T-helper 1 cell treated with Interleukin-12 subunit alpha and Interleukin-12 subunit beta and Interleukin-4 antibody, amounts not matched to agents 30 μg/mL and 1 μg/mL, for 36 hours (primary cell): ENCODE data around the gene FBLN2.

Experiments used
- H3K27ac Mint-ChIP-seq: one replicate; pipeline ENCODE4 v1.8.0; 2021; ENCODE audit warnings: mild to moderate bottlenecking, mixed read lengths
- H3K27me3 Mint-ChIP-seq: one replicate; pipeline ENCODE4 v1.8.0; 2021; ENCODE audit warnings: low read depth, mixed read lengths
- H3K36me3 Mint-ChIP-seq: one replicate; pipeline ENCODE4 v1.8.0; 2021; ENCODE audit warnings: low read depth, mixed read lengths
- H3K4me1 Mint-ChIP-seq: one replicate; pipeline ENCODE4 v1.8.0; 2021; ENCODE audit warnings: low read depth, mixed read lengths
- H3K4me3 Mint-ChIP-seq: one replicate; pipeline ENCODE4 v1.8.0; 2021; ENCODE audit warnings: mild to moderate bottlenecking, moderate library complexity, mixed read lengths
- H3K9me3 Mint-ChIP-seq: one replicate; pipeline ENCODE4 v1.8.0; 2021; ENCODE audit warnings: mixed read lengths

The FBLN2 gene

GRCh38 chr3:13569641-13570390, 20.9 kb downstream of the FBLN2 start:
- Mint-ChIP-seq H3K27ac (no peak overlapping the region), H3K27me3 (no peaks in the 10 kb centered on the region), H3K4me3 (no peak overlapping the region), H3K9me3 (no peaks in the 10 kb centered on the region), H3K4me1 (no peaks in the 10 kb centered on the region), H3K36me3 (no peaks in the 10 kb centered on the region)

- Mint-ChIP-seq H3K4me3 (no peak overlapping the region), H3K27ac (no peak overlapping the region), H3K9me3 (no peaks in the 10 kb centered on the region), H3K4me1 (no peaks in the 10 kb centered on the region), H3K27me3 (no peaks in the 10 kb centered on the region), H3K36me3 (no peaks in the 10 kb centered on the region)
These were observed 21.7 kb downstream of the FBLN2 start for GRCh38 chr3:13570391-13571194.

GRCh38 chr3:13571264-13571663, 22.3 kb downstream of the FBLN2 start:
- Mint-ChIP-seq H3K4me3 (no peak overlapping the region), H3K27ac (no peak overlapping the region), H3K9me3 (no peaks in the 10 kb centered on the region), H3K27me3 (no peaks in the 10 kb centered on the region), H3K4me1 (no peaks in the 10 kb centered on the region), H3K36me3 (no peaks in the 10 kb centered on the region)

- Mint-ChIP-seq H3K36me3 (no peaks in the 10 kb centered on the region), H3K27ac (no peak overlapping the region), H3K4me3 (no peak overlapping the region), H3K27me3 (no peaks in the 10 kb centered on the region), H3K9me3 (no peaks in the 10 kb centered on the region), H3K4me1 (no peaks in the 10 kb centered on the region)
These were observed 23.2 kb downstream of the FBLN2 start for GRCh38 chr3:13571831-13572750.

- Mint-ChIP-seq H3K4me1 (no peaks in the 10 kb centered on the region), H3K27ac (no peak overlapping the region), H3K36me3 (no peaks in the 10 kb centered on the region), H3K27me3 (no peaks in the 10 kb centered on the region), H3K4me3 (no peak overlapping the region), H3K9me3 (no peaks in the 10 kb centered on the region)
These were observed 24.1 kb downstream of the FBLN2 start for GRCh38 chr3:13572926-13573623.

GRCh38 chr3:13574083-13574797, 25.3 kb downstream of the FBLN2 start:
- H3K27me3 Mint-ChIP-seq: no peaks in the 10 kb centered on the region
- H3K4me1 Mint-ChIP-seq: no peaks in the 10 kb centered on the region
- no peaks in the 10 kb centered on the region for H3K36me3 Mint-ChIP-seq
- H3K9me3 Mint-ChIP-seq: no peaks in the 10 kb centered on the region
- H3K4me3 Mint-ChIP-seq: no peak overlapping the region
- H3K27ac Mint-ChIP-seq: no peak overlapping the region

GRCh38 chr3:13574798-13575451, 26.0 kb downstream of the FBLN2 start:
- no peak overlapping the region for H3K4me3 Mint-ChIP-seq
- no peak overlapping the region for H3K27ac Mint-ChIP-seq
- H3K27me3 Mint-ChIP-seq: no peaks in the 10 kb centered on the region

GRCh38 chr3:13575459-13576061, 26.6 kb downstream of the FBLN2 start:
- no peak overlapping the region for H3K4me3 Mint-ChIP-seq
- H3K36me3 Mint-ChIP-seq: no peaks in the 10 kb centered on the region
- H3K27ac Mint-ChIP-seq: no peak overlapping the region
- no peaks in the 10 kb centered on the region for H3K27me3 Mint-ChIP-seq
- no peaks in the 10 kb centered on the region for H3K4me1 Mint-ChIP-seq
- no peaks in the 10 kb centered on the region for H3K9me3 Mint-ChIP-seq

More at GRCh38 chr3:13574798-13575451, 26.0 kb downstream of the FBLN2 start:
- H3K36me3 Mint-ChIP-seq: no peaks in the 10 kb centered on the region
- no peaks in the 10 kb centered on the region for H3K4me1 Mint-ChIP-seq
- no peaks in the 10 kb centered on the region for H3K9me3 Mint-ChIP-seq

- Mint-ChIP-seq H3K36me3 (no peaks in the 10 kb centered on the region), H3K4me3 (no peak overlapping the region), H3K9me3 (no peaks in the 10 kb centered on the region), H3K4me1 (peaks cover 2% of the 10 kb centered on the region), H3K27me3 (no peaks in the 10 kb centered on the region), H3K27ac (no peak overlapping the region)
These were observed 28.5 kb downstream of the FBLN2 start for GRCh38 chr3:13577181-13578121.

GRCh38 chr3:13578251-13578650, 29.3 kb downstream of the FBLN2 start:
- Mint-ChIP-seq H3K9me3 (no peaks in the 10 kb centered on the region), H3K27ac (no peak overlapping the region), H3K27me3 (no peaks in the 10 kb centered on the region), H3K4me1 (peaks cover 2% of the 10 kb centered on the region), H3K4me3 (no peak overlapping the region), H3K36me3 (no peaks in the 10 kb centered on the region)

- H3K36me3 Mint-ChIP-seq: no peaks in the 10 kb centered on the region
- no peaks in the 10 kb centered on the region for H3K27me3 Mint-ChIP-seq
- H3K4me3 Mint-ChIP-seq: no peak overlapping the region
- H3K27ac Mint-ChIP-seq: no peak overlapping the region
- peaks cover 2% of the 10 kb centered on the region for H3K4me1 Mint-ChIP-seq
- H3K9me3 Mint-ChIP-seq: no peaks in the 10 kb centered on the region
These were observed 30.1 kb downstream of the FBLN2 start for GRCh38 chr3:13579063-13579462.
